GM19438 (cell line): ENCODE data around the gene CALY.

Source experiments
- ATAC-seq: cut with Tn5 transposase; IDR thresholded peaks from one replicate; pipeline ENCODE4 v1.9.1; 2021; ENCODE audit warnings: low read depth; ENCODE audit not compliant: unreplicated experiment

The CALY gene

DNA sequence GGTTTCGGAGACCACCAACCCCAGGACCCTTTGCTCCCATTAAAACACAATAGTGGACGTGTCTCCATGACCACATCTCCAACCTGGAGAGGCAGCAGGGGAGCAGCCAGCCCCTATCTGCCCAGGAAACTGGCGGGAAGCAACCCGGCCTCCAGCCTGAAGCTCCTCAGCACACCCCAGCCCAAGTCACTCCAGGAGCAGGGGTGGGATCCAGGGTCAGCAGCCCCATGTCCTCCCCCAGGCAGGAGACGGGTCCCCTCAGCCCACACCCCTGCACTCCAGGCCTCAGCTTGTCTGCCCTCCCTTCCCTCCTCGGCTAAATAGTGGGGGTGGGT lies 60.6 kb downstream of the CALY start:
- ATAC-seq = no peak

DNA sequence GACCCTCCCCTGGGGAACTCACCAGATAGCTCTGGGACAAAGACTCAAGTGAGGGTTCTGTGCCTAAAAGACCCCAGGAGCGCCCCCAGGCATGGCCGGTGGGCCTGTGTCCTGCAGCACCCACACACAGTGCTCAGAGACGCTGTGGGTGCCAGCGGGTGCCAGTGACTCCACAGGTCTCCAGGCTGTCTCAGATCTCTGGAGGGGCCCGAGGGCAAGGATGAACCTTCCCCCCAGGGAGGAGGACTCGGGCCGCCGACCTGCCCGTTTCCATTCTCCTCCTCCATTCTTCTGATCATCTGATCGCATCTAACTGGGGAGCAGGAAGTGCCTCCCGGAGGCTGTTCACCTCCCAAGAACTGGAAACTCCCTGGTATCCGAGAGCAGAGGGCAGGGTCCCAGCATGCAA lies 61.0 kb downstream of the CALY start:
- peak; percentile 36 for ATAC-seq

DNA sequence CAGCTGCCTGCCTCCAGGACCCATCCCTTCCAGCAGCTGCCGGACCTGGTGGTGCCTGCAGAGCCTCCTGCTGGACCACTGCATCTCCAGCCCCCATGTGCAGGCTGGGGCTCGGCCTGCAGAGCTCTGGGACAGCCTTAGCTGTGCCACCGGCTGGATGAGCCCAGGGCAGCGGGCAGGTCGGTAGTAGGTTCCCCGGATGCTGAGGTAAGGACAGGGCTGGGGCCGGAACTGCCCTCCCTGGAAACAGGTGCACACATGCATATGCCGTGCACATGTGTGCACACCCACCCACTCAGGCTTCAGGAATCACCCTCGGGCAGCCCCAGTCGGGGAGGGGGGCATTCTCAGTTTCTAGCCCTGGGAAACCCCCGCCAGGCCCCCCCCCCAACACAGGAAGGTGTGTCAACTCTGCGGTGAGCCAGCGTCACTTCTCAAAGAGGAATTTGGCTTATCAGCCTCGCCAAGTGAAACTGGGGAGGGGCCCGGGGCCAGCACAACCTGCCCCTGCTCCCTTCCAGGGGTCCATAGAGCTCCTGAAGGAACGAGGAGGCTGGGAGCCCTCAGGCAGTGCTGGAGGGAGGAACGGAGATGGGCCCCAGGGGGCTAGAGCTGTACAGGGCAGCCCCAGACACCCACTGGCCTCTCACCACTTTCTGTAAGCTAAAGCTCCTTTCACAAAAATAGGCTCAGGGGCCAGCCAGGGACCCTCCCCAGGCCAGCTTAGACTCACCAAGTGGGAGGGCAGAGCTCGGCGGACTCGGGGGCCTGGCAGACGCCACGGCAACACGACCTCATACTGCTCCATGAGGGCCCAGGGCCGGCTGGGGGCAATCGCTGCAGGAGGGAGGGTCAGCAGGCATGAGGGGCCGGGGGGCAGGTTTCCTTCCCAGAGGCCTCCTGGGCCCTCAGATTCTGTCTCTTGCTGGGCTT lies 61.7 kb downstream of the CALY start:
- peak; percentile 44 for ATAC-seq
